HCT116 (cell line): ENCODE results near the gene RNF225. TPM values are rescaled to one million over a fixed set of nuclear protein-coding genes. Genes with fewer than 3 reads are reported as not detected.

Experiments
- ATAC-seq: fragments of 200-7000 bp; cut with Tn5 transposase; 2 replicates; pipeline ENCODE4 v1.9.1; 2020; ENCODE audit warnings: mild to moderate bottlenecking, moderate library complexity
- BruUV-seq: library from RNA; stranded (reverse); fragments of 400-500 nt; replicated peaks from 2 replicates; lab custom pipeline; 2021; lab: Mats Ljungman, UMichigan
- CTCF ChIA-PET: fragments of 300-600 bp; sonication (Branson Sonifier 250); formaldehyde crosslinking; loops from one replicate; lab custom pipeline; 2021; ENCODE audit warnings: antibody characterized with exemption; lab: Charles Lee
- POLR2A ChIA-PET: fragments of 300-600, 350-600 bp; sonication (Branson Sonifier 250); formaldehyde crosslinking; loops from one replicate; lab custom pipeline; 2021; ENCODE audit warnings: antibody characterized with exemption; lab: Charles Lee
- RAD21 ChIA-PET, 2 experiments: fragments of 300-600 bp; sonication (Branson Sonifier 250); formaldehyde crosslinking; loops; one replicate each; lab custom pipeline; 2023; ENCODE audit warnings: low total read pairs in 2 of 2; ENCODE audit not compliant: uncharacterized antibody in 2 of 2, unreplicated experiment in 2 of 2, low non-redundant PET in 1 of 2; lab: Charles Lee
- DNase-seq: peaks from one replicate; pipeline ENCODE4 v3.0.0-alpha.2; 2010; ENCODE audit warnings: low read depth, low spot score
- H2AFZ ChIP-seq: fragments of 200-600 bp; shearing (Covaris generic), sonication (generic); 2 replicates; pipeline ENCODE4 v1.6.1; 2017; ENCODE audit warnings: low read depth, mixed run types, mixed read lengths, antibody characterized with exemption, low read length; ENCODE audit not compliant: poor library complexity, severe bottlenecking
- H3K27ac ChIP-seq: 2 replicates; pipeline ENCODE4 v1.5.1; 2012; ENCODE audit warnings: low read depth, low read length
- H3K27me3 ChIP-seq: fragments of 200-600 bp; sonication (generic); 2 replicates; pipeline ENCODE4 v1.6.1; 2016; ENCODE audit warnings: mixed run types, low read length, mixed read lengths; ENCODE audit not compliant: insufficient read depth
- H3K36me3 ChIP-seq, 2 experiments: fragments of 200-500 bp in 1 of 2; fragments of 200-600 bp in 1 of 2; sonication (Bioruptor generic) in 1 of 2; sonication (generic) in 1 of 2; 2 replicates each; pipeline versions ENCODE4 v1.5.1 to v1.6.1; 2014 to 2016; ENCODE audit warnings: low read length in 2 of 2, inconsistent platforms in 1 of 2, mixed read lengths in 1 of 2, mixed run types in 1 of 2; ENCODE audit not compliant: insufficient read depth in 2 of 2, control insufficient read depth in 1 of 2
- H3K4me1 ChIP-seq, 2 experiments: fragments of 200-600 bp in 1 of 2; sonication (generic) in 1 of 2; 2 replicates each; pipeline versions ENCODE4 v1.5.1 to v1.6.1; 2012 to 2017; ENCODE audit warnings: low read length in 2 of 2, inconsistent platforms in 1 of 2, mild to moderate bottlenecking in 1 of 2, mixed read lengths in 1 of 2, mixed run types in 1 of 2, moderate library complexity in 1 of 2; ENCODE audit not compliant: insufficient read depth in 2 of 2, control insufficient read depth in 1 of 2
- H3K4me2 ChIP-seq: fragments of 200-600 bp; sonication (generic); 2 replicates; pipeline ENCODE4 v1.6.1; 2017; ENCODE audit warnings: mixed run types, low read length, mixed read lengths
- H3K4me3 ChIP-seq, 2 experiments: fragments of 200-600 bp in 1 of 2; sonication (generic) in 1 of 2; replicated peaks in 1 of 2; 2 replicates each; pipeline ENCODE4 v1.5.1; 2011 to 2016; ENCODE audit warnings: low read length in 2 of 2, control low read depth in 1 of 2, low read depth in 1 of 2, mild to moderate bottlenecking in 1 of 2, mixed read lengths in 1 of 2, mixed run types in 1 of 2
- H3K79me2 ChIP-seq: fragments of 200-600 bp; sonication (generic); 2 replicates; pipeline ENCODE4 v1.6.1; 2017; ENCODE audit warnings: mild to moderate bottlenecking, mixed run types, low read length, moderate library complexity, mixed read lengths; ENCODE audit not compliant: insufficient read depth
- H3K9ac ChIP-seq: fragments of 200-600 bp; sonication (generic); 2 replicates; pipeline ENCODE4 v1.6.1; 2016; ENCODE audit warnings: low read length, mixed read lengths
- H3K9me2 ChIP-seq: fragments of 200-600 bp; sonication (generic), shearing (Covaris generic); 2 replicates; pipeline ENCODE4 v1.6.1; 2017; ENCODE audit warnings: mixed run types, mild to moderate bottlenecking, moderate library complexity; ENCODE audit not compliant: insufficient read depth
- H3K9me3 ChIP-seq, 2 experiments: fragments of 200-500 bp in 1 of 2; fragments of 200-600 bp in 1 of 2; sonication (Bioruptor generic) in 1 of 2; sonication (generic) in 1 of 2; 2 replicates each; pipeline ENCODE4 v1.6.1; 2014 to 2017; ENCODE audit warnings: low read length in 2 of 2, mixed read lengths in 2 of 2, inconsistent platforms in 1 of 2, low read depth in 1 of 2, mild to moderate bottlenecking in 1 of 2, mixed run types in 1 of 2, moderate library complexity in 1 of 2; ENCODE audit not compliant: control insufficient read depth in 1 of 2, insufficient read depth in 1 of 2
- H4K20me1 ChIP-seq: fragments of 200-600 bp; sonication (generic), shearing (Covaris generic); 2 replicates; pipeline ENCODE4 v1.6.1; 2017; ENCODE audit warnings: mixed run types, mild to moderate bottlenecking, moderate library complexity; ENCODE audit not compliant: insufficient read depth
- POLR2AphosphoS5 ChIP-seq: IDR thresholded peaks from 2 replicates; pipeline ENCODE4 v1.6.1; 2011; ENCODE audit warnings: mild to moderate bottlenecking, low read depth, low read length, moderate library complexity
- RAD21 ChIP-seq: IDR thresholded peaks from 2 replicates; pipeline ENCODE4 v1.6.1; 2012; ENCODE audit warnings: low read depth, mild to moderate bottlenecking
- ZFX ChIP-seq: fragments of 450-650 bp; IDR thresholded peaks from 2 replicates; pipeline ENCODE4 v1.6.1; 2017
- intact Hi-C: fragments of 100-400 bp; cut with micrococcal nuclease; formaldehyde crosslinking; loops from 2 replicates; pipeline ENCODE4 v1.10.0; 2022
- total RNA-seq: library from RNA; stranded (reverse); gene quantifications from one replicate; pipeline ENCODE4 v1.2.1, GENCODE V29; 2021; ENCODE audit not compliant: unreplicated experiment
- TF ChIP-seq, protein P1 (sequence below), 3 experiments: fragments of 200-600 bp in 1 of 3; sonication (generic) in 1 of 3; IDR thresholded peaks in 2 of 3; conservative IDR thresholded peaks in 1 of 3; 2 replicates each; pipeline ENCODE4 v1.5.1; 2012 to 2017; ENCODE audit warnings: low read depth in 2 of 3, low read length in 2 of 3, antibody characterized with exemption in 1 of 3, borderline replicate concordance in 1 of 3, control low read depth in 1 of 3, mild to moderate bottlenecking in 1 of 3, mixed read lengths in 1 of 3, mixed run types in 1 of 3, moderate library complexity in 1 of 3; ENCODE audit not compliant: insufficient read depth in 1 of 3

The RNF225 gene
- total RNA-seq, 1 experiment from 2014 or later: 1.2 TPM

DNA sequence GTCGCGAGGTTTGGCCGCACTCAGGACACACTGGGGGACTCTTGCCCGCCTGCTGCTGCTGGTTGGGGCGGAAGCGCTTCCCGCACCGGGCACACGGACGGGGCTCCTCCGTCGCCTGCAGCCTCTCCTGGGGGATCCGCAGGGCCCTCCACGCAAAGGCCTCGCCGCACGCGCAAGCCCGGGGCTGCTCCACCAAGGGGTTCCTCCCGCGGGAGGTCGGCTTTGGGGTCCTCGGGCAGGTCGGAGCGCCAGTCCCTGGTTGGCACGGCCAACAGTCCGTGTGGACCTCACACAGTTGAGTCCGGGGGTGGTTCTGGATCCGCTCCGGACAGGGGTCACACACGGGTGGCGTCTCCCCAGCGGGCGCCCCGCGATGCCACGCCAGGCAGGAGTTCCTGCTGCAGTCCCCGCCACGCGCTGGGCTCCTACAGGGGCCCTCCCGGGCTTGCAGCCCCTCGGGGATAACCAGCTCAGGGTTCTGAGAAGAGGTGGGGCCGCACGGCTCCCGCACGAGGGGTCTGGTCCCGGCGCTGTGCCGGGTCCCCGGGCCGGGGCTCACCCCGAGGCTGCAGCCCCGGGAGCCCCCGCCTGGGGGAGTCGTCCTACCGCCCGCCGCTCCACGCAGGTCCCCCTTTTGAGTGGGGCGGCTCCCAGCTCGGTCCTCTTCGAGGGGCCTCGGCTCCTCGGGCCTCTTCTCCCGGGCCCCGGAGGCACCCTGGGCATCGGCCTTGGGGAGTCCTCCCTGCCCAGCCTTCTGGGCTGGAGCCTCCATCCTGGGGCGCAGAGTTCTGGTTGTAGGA, 26.7 kb upstream of the RNF225 start:
- H3K27ac ChIP-seq: no peak overlapping the region
- H3K27me3 ChIP-seq: no peaks in the 10 kb centered on the region
- H3K4me2 ChIP-seq: no peak overlapping the region
- TF ChIP-seq POLR2AphosphoS5: no peak
- no TSS peak for BruUV-seq
- H3K9ac ChIP-seq: no peak overlapping the region
- H3K4me1 ChIP-seq: peaks cover 0 to 4% of the 10 kb centered on the region in 2 experiments; a peak in 1 of 4 replicates
- intact Hi-C loops: no loop called here
- ATAC-seq (no peak), DNase-seq (no peak)
- ChIA-PET CTCF (no interaction called here), POLR2A (no interaction called here), RAD21 (no interaction called here)
- H2AFZ ChIP-seq: no peak overlapping the region
- H3K9me2 ChIP-seq: no peaks in the 10 kb centered on the region
- no peaks in the 10 kb centered on the region for H3K9me3 ChIP-seq
- no peaks in the 10 kb centered on the region for H3K79me2 ChIP-seq
- H3K4me3 ChIP-seq: no peak overlapping the region
- no peaks in the 10 kb centered on the region for H3K36me3 ChIP-seq
- H4K20me1 ChIP-seq: no peaks in the 10 kb centered on the region

DNA sequence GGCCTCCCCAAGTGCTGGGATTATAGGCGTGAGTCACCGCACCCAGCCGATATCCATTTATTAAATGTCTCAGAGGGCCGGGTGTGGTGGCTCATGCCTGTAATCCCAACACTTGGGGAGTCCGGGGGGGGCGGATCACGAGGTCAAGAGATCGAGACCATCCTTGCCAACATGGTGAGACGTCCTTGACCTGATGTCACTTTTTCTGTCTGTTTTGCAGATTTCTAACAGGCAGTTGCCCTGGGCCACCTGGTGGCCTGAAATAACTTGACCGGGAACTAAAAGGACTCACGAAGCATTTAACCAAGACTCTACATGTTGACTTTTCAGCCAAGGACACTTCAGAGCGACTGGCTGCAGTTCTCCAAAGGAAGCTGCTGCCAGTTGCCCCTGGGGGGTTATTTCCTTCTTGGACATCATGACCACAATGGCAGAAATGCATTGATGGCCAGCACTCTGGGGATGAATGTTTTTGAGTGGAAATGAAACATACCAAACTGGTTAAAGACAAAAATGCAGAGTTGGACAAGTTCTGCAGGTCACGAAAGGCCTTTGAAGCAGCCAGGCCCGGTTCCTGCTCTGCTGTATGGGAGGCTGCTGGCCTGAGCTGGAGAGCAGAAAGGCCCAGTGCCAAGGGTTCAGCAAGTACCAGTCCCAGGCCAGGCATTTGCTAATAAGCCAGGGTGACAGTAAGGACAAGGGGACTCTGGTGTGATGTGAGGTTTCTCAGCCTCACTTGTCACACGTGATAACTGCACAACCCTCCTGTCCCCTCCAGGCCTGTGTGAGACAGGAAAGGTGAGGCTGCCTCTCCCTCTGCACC, 22.9 kb upstream of the RNF225 start:
- CTCF ChIA-PET: no interaction called here

More for the DNA sequence above, 22.9 kb upstream of the RNF225 start:
- 0 out of 2 replicates have a peak, but pooled peaks have one; percentile 40 for ATAC-seq
- Histone ChIP-seq H3K27me3 (no peaks in the 10 kb centered on the region), H3K27ac (no peak overlapping the region), H3K4me2 (no peak overlapping the region), H3K4me1 (peaks cover 3 to 9% of the 10 kb centered on the region in 2 experiments), H2AFZ (no peak overlapping the region), H3K4me3 (no peak overlapping the region), H3K9me3 (no peaks in the 10 kb centered on the region), H3K9ac (no peak overlapping the region), H3K36me3 (no peaks in the 10 kb centered on the region), H3K79me2 (no peaks in the 10 kb centered on the region), H3K9me2 (no peaks in the 10 kb centered on the region), H4K20me1 (no peaks in the 10 kb centered on the region)
- RAD21 ChIA-PET: interaction anchor here in 1 of 2 experiments (0.6 kb wide), 1 partner anchor 202 kb away, joined by 3 read pairs; no protein-coding TSS in a partner anchor
- POLR2A ChIA-PET: no interaction called here
- BruUV-seq: no TSS peak
- intact Hi-C loops: no loop called here
- no peak for TF ChIP-seq ZFX
- TF ChIP-seq RAD21: peak; percentile 37
- TF ChIP-seq, protein P1, sequence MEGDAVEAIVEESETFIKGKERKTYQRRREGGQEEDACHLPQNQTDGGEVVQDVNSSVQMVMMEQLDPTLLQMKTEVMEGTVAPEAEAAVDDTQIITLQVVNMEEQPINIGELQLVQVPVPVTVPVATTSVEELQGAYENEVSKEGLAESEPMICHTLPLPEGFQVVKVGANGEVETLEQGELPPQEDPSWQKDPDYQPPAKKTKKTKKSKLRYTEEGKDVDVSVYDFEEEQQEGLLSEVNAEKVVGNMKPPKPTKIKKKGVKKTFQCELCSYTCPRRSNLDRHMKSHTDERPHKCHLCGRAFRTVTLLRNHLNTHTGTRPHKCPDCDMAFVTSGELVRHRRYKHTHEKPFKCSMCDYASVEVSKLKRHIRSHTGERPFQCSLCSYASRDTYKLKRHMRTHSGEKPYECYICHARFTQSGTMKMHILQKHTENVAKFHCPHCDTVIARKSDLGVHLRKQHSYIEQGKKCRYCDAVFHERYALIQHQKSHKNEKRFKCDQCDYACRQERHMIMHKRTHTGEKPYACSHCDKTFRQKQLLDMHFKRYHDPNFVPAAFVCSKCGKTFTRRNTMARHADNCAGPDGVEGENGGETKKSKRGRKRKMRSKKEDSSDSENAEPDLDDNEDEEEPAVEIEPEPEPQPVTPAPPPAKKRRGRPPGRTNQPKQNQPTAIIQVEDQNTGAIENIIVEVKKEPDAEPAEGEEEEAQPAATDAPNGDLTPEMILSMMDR (IDR thresholded peaks at IDR 0.05 in 2 of 3, conservative IDR thresholded peaks at IDR 0.05 in 1 of 3; ENCODE audit: borderline replicate concordance in 1 of 3, insufficient read depth in 1 of 3, low read depth in 2 of 3, low read length in 2 of 3): peak in 2 of 3 experiments; percentile 37 to 51; a peak in 4 of 6 replicates
- DNase-seq: no peak
